ENCODE measurements around the gene FBXL3. TPM values are rescaled to one million over a fixed set of nuclear protein-coding genes. Genes with fewer than 3 reads are reported as not detected.

FBXL3 gene
- total and polyA plus RNA-seq, 12 donors: 12.1 to 87.4 (median 44.9) TPM

DNA sequence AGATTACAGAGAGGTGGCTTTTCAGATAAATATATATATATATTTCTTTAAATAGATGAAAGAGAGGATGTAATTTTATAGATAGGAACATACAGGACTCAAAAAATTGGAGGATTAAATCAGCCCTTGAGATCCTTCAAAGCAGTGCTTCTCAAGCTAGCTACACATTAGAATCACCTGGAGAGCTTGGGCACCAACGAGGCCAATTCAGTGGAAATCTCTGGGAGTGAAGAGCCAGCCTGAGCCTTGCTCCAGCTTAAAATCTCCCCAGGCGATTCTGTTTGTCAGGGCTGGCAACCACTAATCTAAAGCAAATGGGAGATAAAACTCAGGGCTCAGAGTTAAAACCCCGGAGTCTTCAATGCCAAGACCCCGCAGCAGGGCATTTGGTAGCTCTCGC is 50.0 kb downstream of the FBXL3 start:
- H3K9me3 ChIP-seq (replicated peaks in 1 of 3): no peaks in the 10 kb centered on the region
- no peak for DNase-seq
- peaks cover 0 to 8% of the 10 kb centered on the region in 2 donors for H3K4me1 ChIP-seq (replicated peaks in 1 of 2)
- no peaks in the 10 kb centered on the region for H3K36me3 ChIP-seq (replicated peaks in 1 of 2)
- intact Hi-C loops (cut with DNase I): loop anchor here in 1 of 2 donors (10.0 kb wide), 1 partner anchor 1102 kb away; no protein-coding TSS in a partner anchor
- H3K4me3 ChIP-seq: no peak overlapping the region
- 77 to 92% (median 83%) methylated on average over 5 of the region's 5 CpGs for WGBS, 4 donors
- no peaks in the 10 kb centered on the region for H3K27me3 ChIP-seq
- no peak for TF ChIP-seq CTCF (IDR thresholded peaks at IDR 0.05)
- TF ChIP-seq POLR2A (IDR thresholded peaks at IDR 0.05): no peak
- no peak overlapping the region for H3K27ac ChIP-seq

DNA sequence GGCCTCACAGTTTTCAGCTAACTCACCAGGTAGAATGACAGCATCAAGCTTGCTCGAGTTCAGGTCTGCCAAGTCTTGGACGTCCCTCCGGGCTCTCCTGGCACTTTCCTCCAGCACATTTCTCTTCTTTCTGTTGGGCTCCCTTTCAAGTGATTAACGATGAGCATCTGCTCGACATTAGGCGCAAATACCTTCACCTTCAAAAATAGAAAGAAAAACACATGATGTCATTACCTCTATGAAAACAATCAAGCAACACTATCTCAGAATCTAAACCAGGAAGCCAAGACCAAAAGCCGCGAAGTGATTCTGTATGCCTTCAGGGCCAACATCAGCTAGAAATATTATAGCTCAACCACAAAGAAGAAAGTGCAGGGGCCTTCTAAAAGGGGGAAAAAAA is 50.5 kb downstream of the FBXL3 start:
- no peak for DNase-seq
- TF ChIP-seq CTCF (IDR thresholded peaks at IDR 0.05): no peak
- TF ChIP-seq POLR2A (IDR thresholded peaks at IDR 0.05): no peak
- H3K27me3 ChIP-seq: no peaks in the 10 kb centered on the region
- no peak overlapping the region for H3K4me3 ChIP-seq
- no peak overlapping the region for H3K27ac ChIP-seq
- H3K4me1 ChIP-seq (replicated peaks in 1 of 2): peaks cover 0 to 8% of the 10 kb centered on the region in 2 donors
- WGBS, 4 donors: 55 to 78% (median 63%) methylated on average over 8 of the region's 8 CpGs
- H3K36me3 ChIP-seq (replicated peaks in 1 of 2): no peaks in the 10 kb centered on the region
- intact Hi-C loops (cut with DNase I): loop anchor here in 1 of 2 donors (10.0 kb wide), 1 partner anchor 1102 kb away; no protein-coding TSS in a partner anchor
- no peaks in the 10 kb centered on the region for H3K9me3 ChIP-seq (replicated peaks in 1 of 3)

- Histone ChIP-seq H3K4me3 (no peak overlapping the region), H3K36me3 (replicated peaks in 1 of 2) (no peaks in the 10 kb centered on the region), H3K9me3 (replicated peaks in 1 of 3) (no peaks in the 10 kb centered on the region), H3K27me3 (no peaks in the 10 kb centered on the region), H3K4me1 (replicated peaks in 1 of 2) (peaks cover 0 to 8% of the 10 kb centered on the region in 2 donors), H3K27ac (no peak overlapping the region)
- WGBS, 4 donors: 77 to 89% (median 84%) methylated on average over 6 of the region's 6 CpGs
- TF ChIP-seq POLR2A (IDR thresholded peaks at IDR 0.05): no peak
- no peak for TF ChIP-seq CTCF (IDR thresholded peaks at IDR 0.05)
- intact Hi-C loops (cut with DNase I): loop anchor here in 1 of 2 donors (10.0 kb wide), 1 partner anchor 1101 kb away; no protein-coding TSS in a partner anchor
- DNase-seq: no peak
Measured at GRCh38 chr13:76975863-76976262, 51.1 kb downstream of the FBXL3 start.

DNA sequence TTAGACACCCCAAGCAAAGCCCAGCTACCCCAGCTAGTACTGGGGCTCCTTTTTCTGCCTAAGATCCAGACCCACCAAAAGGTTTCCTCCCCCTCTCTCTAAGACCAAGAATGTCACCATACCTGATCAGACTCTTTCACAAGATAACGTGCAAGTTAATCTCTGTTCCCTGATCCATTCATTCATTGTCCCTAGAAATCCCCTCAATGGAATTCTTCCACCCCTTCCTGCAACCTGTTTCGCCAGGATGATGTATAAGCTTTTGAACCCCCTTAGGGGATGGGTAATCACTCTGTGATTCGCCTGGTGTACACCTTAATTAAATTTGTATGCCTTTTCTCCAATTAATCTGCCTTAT is 52.4 kb downstream of the FBXL3 start:
- 82 to 92% (median 84%) methylated on average over 3 of the region's 3 CpGs for WGBS, 4 donors
- H3K36me3 ChIP-seq (replicated peaks in 1 of 2): no peaks in the 10 kb centered on the region
- intact Hi-C loops (cut with DNase I): loop anchor here in 1 of 2 donors (10.0 kb wide), 1 partner anchor 1100 kb away; no protein-coding TSS in a partner anchor

More for the DNA sequence above, 52.4 kb downstream of the FBXL3 start:
- TF ChIP-seq CTCF (IDR thresholded peaks at IDR 0.05) (no peak), POLR2A (IDR thresholded peaks at IDR 0.05) (no peak)
- H3K27me3 ChIP-seq: no peaks in the 10 kb centered on the region
- no peaks in the 10 kb centered on the region for H3K4me1 ChIP-seq (replicated peaks in 1 of 2)
- H3K9me3 ChIP-seq (replicated peaks in 1 of 3): no peaks in the 10 kb centered on the region
- H3K27ac ChIP-seq: no peak overlapping the region
- DNase-seq: no peak
- no peak overlapping the region for H3K4me3 ChIP-seq

All from adrenal gland (tissue), 12 donors.